Naive B cell (primary cell): ENCODE results near the gene NOB1. TPM values are rescaled to one million over a fixed set of nuclear protein-coding genes. Genes with fewer than 3 reads are reported as not detected.
"Not testable (repeated sequence)": the region's sequence is repeated elsewhere in the genome, so short reads cannot be mapped to it uniquely, and the experiment has no call there.

Experiments
- ATAC-seq, 2 donors: fragments of 150-1000 bp; cut with Tn5 transposase; 2 replicates each; pipeline ENCODE4 v1.10.0; 2021; ENCODE audit warnings: low read depth in 2 of 2, mild to moderate bottlenecking in 2 of 2, moderate library complexity in 2 of 2
- DNase-seq: peaks from one replicate; pipeline ENCODE4 v3.0.0; 2022
- H3K27ac Mint-ChIP-seq, 6 donors: one replicate each; pipeline ENCODE4 v1.8.0; 2020 to 2022; ENCODE audit warnings: mild to moderate bottlenecking in 6 of 6, mixed read lengths in 6 of 6, moderate library complexity in 5 of 6, inconsistent platforms in 2 of 6
- H3K27me3 Mint-ChIP-seq, 3 donors: one replicate each; pipeline ENCODE4 v1.8.0; 2021 to 2022; ENCODE audit warnings: mixed read lengths in 3 of 3, mild to moderate bottlenecking in 1 of 3
- H3K36me3 Mint-ChIP-seq, 2 donors: one replicate each; pipeline ENCODE4 v1.8.0; 2020 to 2022; ENCODE audit warnings: mixed read lengths in 2 of 2, inconsistent platforms in 1 of 2, mild to moderate bottlenecking in 1 of 2
- H3K4me1 Mint-ChIP-seq, 3 donors: one replicate each; pipeline ENCODE4 v1.8.0; 2020 to 2022; ENCODE audit warnings: mixed read lengths in 3 of 3, inconsistent platforms in 1 of 3, mild to moderate bottlenecking in 1 of 3, moderate library complexity in 1 of 3
- H3K4me3 Mint-ChIP-seq, 8 donors: one replicate each; pipeline ENCODE4 v1.8.0; 2020 to 2022; ENCODE audit warnings: mild to moderate bottlenecking in 8 of 8, mixed read lengths in 8 of 8, moderate library complexity in 8 of 8, inconsistent platforms in 2 of 8
- H3K9me3 Mint-ChIP-seq, 7 donors: one replicate each; pipeline ENCODE4 v1.8.0; 2020 to 2022; ENCODE audit warnings: mixed read lengths in 7 of 7, mild to moderate bottlenecking in 5 of 7, inconsistent platforms in 2 of 7, moderate library complexity in 1 of 7
- polyA plus RNA-seq, 6 donors: library from polyadenylated mRNA; unstranded; fragments of 300-500 nt; fragmentation: Illumina TruSeq; gene quantifications; one replicate each; pipeline ENCODE4 v1.2.3, GENCODE V29; 2021; ENCODE audit warnings: low read depth in 6 of 6

Gene NOB1
- 10 to 100 TPM; 11.4 to 50.7 (median 45.0) TPM for polyA plus RNA-seq

DNA sequence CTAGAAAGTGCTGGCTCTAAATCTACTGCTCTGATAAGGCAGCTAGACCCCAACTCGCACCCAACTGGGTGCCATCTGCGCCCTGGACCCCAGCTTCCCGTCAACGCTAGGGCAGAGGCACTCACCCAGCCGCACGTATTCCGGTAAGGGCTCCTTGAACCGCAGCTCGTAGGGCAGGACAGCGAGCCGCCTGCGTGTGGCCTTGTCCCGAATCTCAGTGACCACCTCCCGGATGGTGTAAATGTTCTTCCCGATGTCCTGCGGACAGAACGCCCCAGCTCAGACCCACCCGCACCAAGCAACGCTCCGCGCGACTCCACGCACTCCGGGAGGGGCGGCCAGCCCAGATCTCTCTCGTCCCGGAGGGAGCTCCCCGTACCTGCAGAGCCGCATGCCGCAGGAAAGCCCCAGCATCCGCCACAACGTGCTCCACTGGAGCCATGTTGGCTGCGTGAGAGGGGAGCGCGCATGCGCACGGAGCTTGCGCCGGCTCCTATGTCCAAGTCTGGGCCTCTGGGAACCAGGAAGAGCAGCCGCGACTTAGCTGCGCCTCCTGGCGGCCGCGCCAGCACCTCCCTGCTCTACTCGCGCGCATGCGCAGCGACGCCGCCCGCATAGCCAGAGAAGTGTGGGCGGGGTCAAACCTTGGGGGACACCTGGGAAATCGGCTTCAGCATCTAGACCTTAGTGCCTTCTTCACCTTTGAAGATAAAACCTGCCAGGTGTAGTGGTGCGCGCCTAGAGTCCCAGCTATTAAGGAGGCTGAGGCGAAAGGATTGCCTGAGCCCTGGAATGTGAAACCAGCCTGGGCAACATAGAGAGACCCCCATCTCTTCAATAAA is at the start of gene NOB1:
TSS of gene NOB1 (minus strand) at position 458 of the 842 bp plus-strand sequence. CDS start at position 442, 16 bp downstream.
- peak; percentile 97 for DNase-seq
- Mint-ChIP-seq H3K4me3 (peak within 1 kb of the TSS; percentile 98 to 100 (median 100)), H3K36me3 (peaks cover 6 to 7% of the 10 kb centered on the region in 2 donors)

DNA sequence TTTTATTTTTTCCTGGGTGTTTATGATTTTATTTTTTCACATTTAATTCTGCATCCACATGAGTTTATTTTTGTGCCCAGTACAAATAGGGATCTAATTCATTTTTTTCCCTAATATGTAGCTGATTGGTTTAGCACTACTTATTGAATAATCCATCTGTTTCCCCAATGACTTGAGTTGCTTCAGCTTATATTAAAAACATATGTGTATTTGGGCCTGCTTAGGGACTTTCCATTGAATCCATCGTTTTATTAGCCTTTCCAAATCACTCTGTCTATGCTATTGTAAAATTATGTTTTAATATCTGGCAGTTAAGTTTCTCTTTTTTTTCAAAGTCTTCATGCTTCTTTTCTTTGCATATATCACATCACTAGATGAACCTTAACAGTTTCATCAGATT is 49.6 kb upstream of the NOB1 start:
- DNase-seq (no peak), ATAC-seq (no peak)
- Mint-ChIP-seq H3K27ac (peak overlapping the region in 1 of 6 donors; percentile 81), H3K4me1 (peaks cover 0 to 3% (median 0%) of the 10 kb centered on the region in 3 donors), H3K9me3 (no peaks in the 10 kb centered on the region), H3K27me3 (no peaks in the 10 kb centered on the region), H3K36me3 (peaks cover 15 to 16% of the 10 kb centered on the region in 2 donors), H3K4me3 (no peak overlapping the region)

More for the DNA sequence above, at the start of gene NOB1:
- Mint-ChIP-seq H3K27me3 (peaks cover 0 to 21% (median 8%) of the 10 kb centered on the region in 3 donors), H3K9me3 (no peaks in the 10 kb centered on the region), H3K4me1 (peaks cover 16 to 35% (median 21%) of the 10 kb centered on the region in 3 donors), H3K27ac (peak within 1 kb of the TSS; percentile 98 to 99 (median 99))
- ATAC-seq, result peak; percentile 98

DNA sequence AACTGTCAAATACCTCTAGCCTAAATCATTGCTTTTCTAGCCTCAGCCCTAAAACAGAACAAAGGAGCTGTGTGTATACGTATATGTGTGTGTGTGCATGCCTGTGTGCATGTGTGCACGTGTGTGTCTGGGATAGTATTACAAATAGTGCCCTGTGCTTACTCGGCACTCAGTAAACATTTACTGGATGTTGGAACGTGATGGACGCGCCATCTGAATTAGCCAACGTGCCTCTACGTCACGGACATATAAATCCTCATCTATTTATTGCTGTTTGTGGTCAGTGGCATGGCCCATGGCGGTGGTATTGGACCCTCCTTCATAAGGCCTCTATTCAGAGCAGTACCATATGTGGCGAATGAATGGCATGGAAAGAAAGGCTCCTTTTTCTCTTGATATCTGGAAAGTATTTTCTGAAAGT is 44.9 kb upstream of the NOB1 start:
- no peaks in the 10 kb centered on the region for H3K9me3 Mint-ChIP-seq
- ATAC-seq (no peak), DNase-seq (no peak)
- no peak overlapping the region for H3K4me3 Mint-ChIP-seq
- H3K4me1 Mint-ChIP-seq, result peaks cover 0 to 14% (median 8%) of the 10 kb centered on the region in 3 donors
- no peaks in the 10 kb centered on the region for H3K27me3 Mint-ChIP-seq
- peaks cover 16 to 22% of the 10 kb centered on the region in 2 donors for H3K36me3 Mint-ChIP-seq
- no peak overlapping the region for H3K27ac Mint-ChIP-seq

DNA sequence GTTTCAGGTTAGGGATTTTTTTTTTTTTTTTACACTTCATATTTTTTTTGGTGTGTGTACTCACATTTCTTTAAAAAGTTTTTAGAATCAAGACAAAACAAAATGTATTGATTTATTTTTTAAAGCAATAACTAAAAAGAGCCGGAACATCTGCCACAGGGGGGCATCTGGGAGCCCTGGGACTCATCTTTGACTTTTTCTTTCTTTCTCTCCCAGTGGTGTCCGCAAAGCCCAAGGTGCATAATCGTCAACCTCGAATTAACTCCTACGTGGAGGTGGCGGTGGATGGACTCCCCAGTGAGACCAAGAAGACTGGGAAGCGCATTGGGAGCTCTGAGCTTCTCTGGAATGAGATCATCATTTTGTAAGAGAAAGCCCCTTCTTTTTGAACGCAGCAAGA is 43.7 kb upstream of the NOB1 start:
- Mint-ChIP-seq H3K27ac (no peak overlapping the region), H3K9me3 (no peaks in the 10 kb centered on the region), H3K4me1 (peaks cover 1 to 16% (median 12%) of the 10 kb centered on the region in 3 donors), H3K27me3 (no peaks in the 10 kb centered on the region), H3K36me3 (peaks cover 16 to 22% of the 10 kb centered on the region in 2 donors), H3K4me3 (no peak overlapping the region)
- ATAC-seq, result no peak
- DNase-seq, result no peak

DNA sequence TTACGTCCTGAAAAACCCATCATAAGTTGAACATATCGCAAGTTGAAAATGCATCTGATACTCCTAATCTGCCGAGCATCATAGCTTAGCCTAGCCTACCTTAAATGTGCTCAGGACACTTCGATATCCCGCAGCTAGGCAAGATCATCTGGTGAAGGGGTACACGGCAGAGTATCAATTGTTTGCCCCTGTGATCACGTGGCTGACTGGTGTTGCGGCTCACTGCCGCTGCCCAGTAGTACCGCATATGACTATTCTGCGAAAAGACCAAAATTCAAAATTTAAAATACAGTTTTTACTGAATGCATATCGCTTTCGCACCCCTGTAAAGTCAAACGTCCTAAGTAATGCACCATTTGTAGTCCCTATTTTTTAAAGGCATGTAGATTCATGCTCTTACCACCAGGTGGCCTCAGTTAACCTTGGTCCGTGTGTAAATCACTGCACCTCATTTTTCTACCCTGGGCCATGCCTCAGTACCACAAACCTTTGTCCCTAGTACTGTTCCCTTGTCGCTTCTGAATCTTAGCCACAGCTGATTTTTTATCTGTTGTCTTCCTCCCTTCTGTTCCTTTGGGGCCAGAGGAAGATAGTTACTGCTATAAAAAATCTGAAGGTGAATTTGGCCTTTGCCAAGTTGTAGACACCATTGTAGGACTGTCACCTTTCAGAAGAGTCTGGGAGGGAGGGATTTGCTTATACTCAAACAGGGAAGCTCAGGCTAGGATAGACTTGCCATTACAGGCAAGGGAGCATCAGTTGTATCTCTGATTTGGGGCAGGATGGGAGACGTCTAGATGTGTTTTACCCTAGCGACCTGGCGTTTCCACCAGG is 41.8 kb upstream of the NOB1 start:
- peaks cover 15 to 16% of the 10 kb centered on the region in 2 donors for H3K36me3 Mint-ChIP-seq

DNA sequence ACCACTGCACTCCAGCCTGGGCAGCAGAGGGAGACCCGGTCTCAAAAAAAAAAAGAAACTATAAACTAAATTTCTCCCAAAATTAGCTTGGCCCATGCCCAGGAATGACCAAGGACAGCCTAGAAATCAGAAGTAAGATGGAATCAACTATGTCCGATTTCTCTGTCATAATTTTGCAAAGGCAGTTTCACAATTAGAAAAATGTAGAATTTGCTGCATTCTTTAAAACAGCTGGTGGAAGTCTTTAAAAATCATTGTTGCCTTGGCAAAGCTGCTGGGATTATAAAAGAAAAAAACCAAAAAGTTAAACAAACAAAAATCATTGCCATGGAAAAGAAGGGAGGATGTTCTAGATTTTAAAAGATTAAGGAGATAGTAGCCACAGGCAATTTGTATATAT is 39.8 kb upstream of the NOB1 start:
- Mint-ChIP-seq H3K4me1 (peaks cover 4 to 20% (median 12%) of the 10 kb centered on the region in 3 donors), H3K36me3 (peaks cover 8 to 10% of the 10 kb centered on the region in 2 donors), H3K27me3 (no peaks in the 10 kb centered on the region), H3K9me3 (no peaks in the 10 kb centered on the region), H3K4me3 (no peak overlapping the region), H3K27ac (peak overlapping the region in 2 of 6 donors; percentile 5 to 50)
- DNase-seq (no peak), ATAC-seq (no peak)

More for the DNA sequence above, 41.8 kb upstream of the NOB1 start:
- Mint-ChIP-seq H3K9me3 (no peaks in the 10 kb centered on the region), H3K27me3 (no peaks in the 10 kb centered on the region), H3K4me1 (peaks cover 4 to 20% (median 12%) of the 10 kb centered on the region in 3 donors), H3K27ac (peak overlapping the region in 1 of 6 donors; percentile 66), H3K4me3 (no peak overlapping the region)
- DNase-seq, result peak; percentile 40
- peak; percentile 64 to 68 for ATAC-seq

DNA sequence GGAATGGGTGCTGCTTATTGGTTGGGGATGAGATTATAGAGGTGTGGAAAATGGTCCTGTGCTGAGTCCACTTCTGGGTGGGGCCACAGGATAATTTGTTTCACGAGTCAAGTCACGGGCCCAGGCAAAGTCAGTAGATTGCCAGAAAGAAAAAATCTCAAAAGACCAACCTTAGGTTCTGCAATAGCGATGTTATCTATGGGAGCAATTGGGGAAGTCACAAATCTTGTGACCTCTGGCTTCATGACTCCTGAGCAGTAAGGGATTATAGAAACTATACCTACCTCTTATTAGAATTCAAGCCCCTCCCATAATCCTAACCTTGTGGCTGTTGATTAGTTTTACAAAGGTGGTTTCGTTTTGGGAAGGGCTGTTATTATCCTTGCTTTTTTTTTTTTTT is 38.8 kb upstream of the NOB1 start:
- ATAC-seq (no peak), DNase-seq (no peak)
- no peak overlapping the region for H3K4me3 Mint-ChIP-seq
- peak overlapping the region in 3 of 6 donors; percentile 25 to 69 (median 48) for H3K27ac Mint-ChIP-seq
- H3K4me1 Mint-ChIP-seq, result peaks cover 6 to 20% (median 12%) of the 10 kb centered on the region in 3 donors
- no peaks in the 10 kb centered on the region for H3K27me3 Mint-ChIP-seq
- H3K36me3 Mint-ChIP-seq, result peaks cover 4 to 7% of the 10 kb centered on the region in 2 donors
- no peaks in the 10 kb centered on the region for H3K9me3 Mint-ChIP-seq

DNA sequence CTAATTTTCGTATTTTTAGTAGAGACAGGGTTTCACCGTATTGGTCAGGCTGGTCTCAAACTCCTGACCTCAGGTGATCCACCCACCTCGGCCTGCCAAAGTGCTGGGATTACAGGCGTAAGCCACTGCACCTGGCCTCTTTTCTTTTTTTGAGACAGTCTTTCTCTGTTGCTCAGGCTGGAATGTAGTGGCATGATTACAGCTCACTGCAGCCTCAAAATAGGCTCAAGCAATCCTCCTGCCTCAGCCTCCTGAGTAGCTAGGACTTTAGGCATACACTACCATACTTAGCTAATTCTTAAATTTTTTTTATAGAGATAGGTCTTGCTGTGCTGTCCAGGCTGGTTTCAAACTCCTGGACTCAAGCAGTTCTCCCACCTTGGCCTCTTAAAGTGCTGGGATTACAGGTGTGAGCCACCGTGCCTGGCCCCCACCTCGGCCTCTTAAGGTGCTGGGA is 36.7 kb upstream of the NOB1 start:
- not testable (repeated sequence) for DNase-seq, H3K9me3 Mint-ChIP-seq, H3K27me3 Mint-ChIP-seq, H3K27ac Mint-ChIP-seq, ATAC-seq
- peaks cover 14 to 19% of the 10 kb centered on the region in 2 donors for H3K36me3 Mint-ChIP-seq
- H3K4me3 Mint-ChIP-seq, result peak overlapping the region in 1 of 8 donors; percentile 60
- H3K4me1 Mint-ChIP-seq, result peaks cover 10 to 17% (median 10%) of the 10 kb centered on the region in 3 donors

DNA sequence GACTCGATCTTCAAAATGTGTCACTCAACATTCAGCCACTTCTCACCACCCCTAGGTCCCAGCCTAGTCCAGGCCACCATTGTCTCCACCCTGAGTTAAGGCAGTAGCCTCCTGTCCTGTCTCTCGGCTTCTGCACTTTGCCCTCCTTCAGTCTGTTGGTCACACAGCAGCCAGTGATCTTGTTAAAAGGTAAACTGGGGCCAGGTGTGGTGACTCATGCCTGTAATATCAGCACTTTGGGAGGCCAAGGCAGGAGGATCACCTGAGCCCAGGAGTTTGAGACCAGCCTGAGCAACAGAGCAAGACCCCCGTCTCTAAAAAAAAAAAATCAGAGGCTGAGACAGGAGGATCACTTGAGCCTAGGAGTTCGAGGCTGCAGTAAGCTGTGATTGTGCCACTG is 33.2 kb upstream of the NOB1 start:
- DNase-seq (no peak), ATAC-seq (no peak)
- no peaks in the 10 kb centered on the region for H3K9me3 Mint-ChIP-seq
- H3K4me1 Mint-ChIP-seq, result peaks cover 0 to 6% (median 3%) of the 10 kb centered on the region in 3 donors
- no peaks in the 10 kb centered on the region for H3K27me3 Mint-ChIP-seq
- H3K36me3 Mint-ChIP-seq, result peaks cover 14 to 19% of the 10 kb centered on the region in 2 donors
- no peak overlapping the region for H3K27ac Mint-ChIP-seq
- H3K4me3 Mint-ChIP-seq, result peak overlapping the region in 1 of 8 donors; percentile 44

DNA sequence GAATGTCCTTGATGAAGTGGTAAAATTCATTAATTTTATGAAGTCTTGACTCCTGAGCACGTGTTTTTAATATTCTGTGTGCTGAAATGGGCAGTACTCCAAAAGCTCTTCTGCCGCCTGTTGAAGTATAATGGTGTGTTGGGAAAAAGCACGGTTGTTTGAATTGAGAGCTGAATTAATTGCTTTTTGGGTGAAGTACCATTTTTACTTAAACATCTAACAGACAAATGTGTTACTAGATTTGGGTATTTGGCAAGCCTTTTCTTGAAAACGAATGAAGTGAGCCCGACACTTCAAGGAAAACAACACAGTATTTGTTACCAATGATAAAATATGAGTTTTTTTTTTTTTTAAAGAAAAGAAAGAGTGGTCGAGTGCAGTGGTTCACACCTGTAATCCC is 29.9 kb upstream of the NOB1 start:
- H3K36me3 Mint-ChIP-seq, result peaks cover 14 to 18% of the 10 kb centered on the region in 2 donors
- H3K27me3 Mint-ChIP-seq, result no peaks in the 10 kb centered on the region
- DNase-seq (no peak), ATAC-seq (no peak)
- H3K4me1 Mint-ChIP-seq, result peaks cover 3 to 7% (median 6%) of the 10 kb centered on the region in 3 donors
- no peak overlapping the region for H3K4me3 Mint-ChIP-seq
- no peak overlapping the region for H3K27ac Mint-ChIP-seq
- no peaks in the 10 kb centered on the region for H3K9me3 Mint-ChIP-seq

DNA sequence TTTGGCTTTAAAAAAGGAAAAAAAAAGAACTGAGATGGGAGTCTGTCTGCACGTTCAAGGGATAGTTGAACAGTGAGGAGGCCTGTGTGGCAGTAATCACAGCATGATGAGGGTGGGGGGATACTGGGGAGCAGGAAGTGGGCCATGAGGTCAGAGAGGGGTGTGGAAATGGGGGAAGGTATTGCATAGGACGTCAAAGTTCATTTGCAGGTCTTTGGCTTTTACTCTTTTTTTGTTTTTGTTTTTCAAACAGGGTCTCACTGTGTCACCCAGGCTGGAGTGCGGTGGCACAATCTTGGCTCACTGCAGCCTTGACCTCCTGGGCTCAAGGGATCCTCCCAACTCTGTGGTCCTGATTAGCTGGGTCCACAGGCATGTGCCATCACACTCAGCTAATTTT is 26.4 kb upstream of the NOB1 start:
- Mint-ChIP-seq H3K27me3 (no peaks in the 10 kb centered on the region), H3K36me3 (peaks cover under 1 to 3% of the 10 kb centered on the region in 2 donors), H3K4me1 (peaks cover 0 to 5% (median 3%) of the 10 kb centered on the region in 3 donors), H3K27ac (peak overlapping the region in 2 of 6 donors; percentile 37 to 72), H3K9me3 (peaks cover 0 to 2% (median 1%) of the 10 kb centered on the region in 7 donors), H3K4me3 (no peak overlapping the region)
- ATAC-seq (no peak), DNase-seq (no peak)

DNA sequence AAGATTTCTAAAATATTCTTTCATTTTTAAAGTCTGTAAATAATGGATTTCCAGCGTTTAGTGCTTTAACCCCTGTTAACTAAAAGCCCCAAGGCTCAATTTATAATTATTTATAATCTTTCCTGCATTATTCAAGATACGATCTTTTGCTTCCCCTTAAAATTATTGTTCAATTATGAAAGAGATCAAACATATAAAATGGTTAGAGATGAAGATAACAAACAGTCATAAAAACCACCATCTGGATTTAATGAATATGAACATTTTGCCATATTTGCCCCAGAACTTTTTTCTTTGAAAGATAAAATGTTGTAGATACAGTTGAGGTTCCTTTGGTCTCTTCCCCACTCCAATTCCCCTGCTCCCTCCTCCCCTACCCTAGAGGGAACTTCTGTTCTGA is 25.0 kb upstream of the NOB1 start:
- Mint-ChIP-seq H3K4me3 (no peak overlapping the region), H3K27me3 (no peaks in the 10 kb centered on the region), H3K36me3 (peaks cover 11 to 15% of the 10 kb centered on the region in 2 donors), H3K4me1 (peaks cover under 1 to 10% (median 6%) of the 10 kb centered on the region in 3 donors), H3K9me3 (peaks cover 8 to 16% (median 13%) of the 10 kb centered on the region in 7 donors), H3K27ac (no peak overlapping the region)
- DNase-seq (no peak), ATAC-seq (no peak)

DNA sequence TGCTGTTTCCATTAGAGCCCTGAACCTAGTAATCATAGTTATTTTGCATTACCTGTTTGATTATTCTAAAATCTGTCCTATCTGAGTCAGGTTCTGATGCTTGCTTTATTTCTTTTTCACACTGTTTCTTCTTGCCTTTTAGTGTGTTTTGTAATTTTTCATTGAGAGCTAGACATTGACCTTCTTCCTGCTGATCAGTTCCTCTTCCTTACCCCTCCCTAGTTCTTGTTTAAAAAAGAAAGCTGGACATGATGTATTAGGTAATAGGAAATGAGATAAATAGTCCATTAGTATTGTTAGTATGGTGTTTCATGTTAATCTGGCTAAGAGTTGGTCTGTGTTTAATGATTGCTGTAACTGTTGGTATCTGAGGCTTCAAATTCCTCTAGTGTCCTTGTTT is 20.8 kb upstream of the NOB1 start:
- no peak for ATAC-seq
- Mint-ChIP-seq H3K4me1 (peaks cover 31 to 41% (median 40%) of the 10 kb centered on the region in 3 donors), H3K9me3 (peaks cover 10 to 21% (median 14%) of the 10 kb centered on the region in 7 donors), H3K36me3 (peaks cover 11 to 22% of the 10 kb centered on the region in 2 donors), H3K27ac (peak overlapping the region in 1 of 6 donors; percentile 27), H3K4me3 (peak overlapping the region in 1 of 8 donors; percentile 57), H3K27me3 (no peaks in the 10 kb centered on the region)
- DNase-seq, result no peak
